GM21360 (cell line): ENCODE data around the gene CREB5.
"Not testable (repeated sequence)": the region's sequence is repeated elsewhere in the genome, so short reads cannot be mapped to it uniquely, and the experiment has no call there.

ENCODE experiments used
- ATAC-seq: cut with Tn5 transposase; IDR thresholded peaks from one replicate; pipeline ENCODE4 v1.9.1; 2021; ENCODE audit warnings: mild to moderate bottlenecking, moderate library complexity; ENCODE audit not compliant: unreplicated experiment

Gene CREB5, protein sequence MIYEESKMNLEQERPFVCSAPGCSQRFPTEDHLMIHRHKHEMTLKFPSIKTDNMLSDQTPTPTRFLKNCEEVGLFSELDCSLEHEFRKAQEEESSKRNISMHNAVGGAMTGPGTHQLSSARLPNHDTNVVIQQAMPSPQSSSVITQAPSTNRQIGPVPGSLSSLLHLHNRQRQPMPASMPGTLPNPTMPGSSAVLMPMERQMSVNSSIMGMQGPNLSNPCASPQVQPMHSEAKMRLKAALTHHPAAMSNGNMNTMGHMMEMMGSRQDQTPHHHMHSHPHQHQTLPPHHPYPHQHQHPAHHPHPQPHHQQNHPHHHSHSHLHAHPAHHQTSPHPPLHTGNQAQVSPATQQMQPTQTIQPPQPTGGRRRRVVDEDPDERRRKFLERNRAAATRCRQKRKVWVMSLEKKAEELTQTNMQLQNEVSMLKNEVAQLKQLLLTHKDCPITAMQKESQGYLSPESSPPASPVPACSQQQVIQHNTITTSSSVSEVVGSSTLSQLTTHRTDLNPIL

DNA sequence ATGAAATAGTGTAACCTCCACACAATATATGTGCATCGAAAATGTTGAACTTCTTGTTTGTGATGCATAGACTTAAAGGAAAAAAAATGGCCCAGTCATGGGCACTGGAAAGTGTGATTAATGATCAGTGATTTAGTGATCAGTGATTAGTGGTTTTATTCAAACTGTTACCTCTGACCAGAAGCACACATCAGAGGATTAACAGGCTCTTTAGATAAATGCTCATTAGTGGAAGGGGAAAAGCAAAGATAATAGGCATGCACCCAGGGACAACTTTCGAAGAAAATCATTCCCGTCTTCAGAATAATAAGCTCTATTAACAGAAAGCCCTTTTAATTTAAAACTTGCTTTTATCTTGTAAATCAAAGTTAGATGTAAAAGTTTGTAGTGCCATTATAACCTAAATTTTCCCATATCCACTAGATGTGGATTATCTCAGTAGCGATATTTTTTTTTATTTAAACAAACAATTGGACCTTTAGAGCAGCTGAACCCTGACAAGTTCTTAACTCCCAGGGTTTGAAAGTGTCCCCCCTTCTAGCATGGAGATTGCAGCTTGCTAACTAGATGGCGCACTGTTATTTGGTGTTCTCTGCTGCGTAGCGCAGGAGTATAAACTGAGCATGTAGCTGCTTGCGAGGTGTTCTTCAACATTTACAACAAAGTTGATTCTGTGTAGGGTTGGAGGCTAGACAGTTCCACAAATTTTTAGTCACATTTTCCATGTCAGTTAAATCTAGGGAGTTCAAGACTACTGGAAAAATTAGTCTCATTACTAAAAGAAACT is at the start of gene CREB5:
CREB5 (plus strand) TSS at position 643 of the 787 bp plus-strand sequence. CDS start 397 bp downstream, outside the sequence.
- no peak for ATAC-seq

DNA sequence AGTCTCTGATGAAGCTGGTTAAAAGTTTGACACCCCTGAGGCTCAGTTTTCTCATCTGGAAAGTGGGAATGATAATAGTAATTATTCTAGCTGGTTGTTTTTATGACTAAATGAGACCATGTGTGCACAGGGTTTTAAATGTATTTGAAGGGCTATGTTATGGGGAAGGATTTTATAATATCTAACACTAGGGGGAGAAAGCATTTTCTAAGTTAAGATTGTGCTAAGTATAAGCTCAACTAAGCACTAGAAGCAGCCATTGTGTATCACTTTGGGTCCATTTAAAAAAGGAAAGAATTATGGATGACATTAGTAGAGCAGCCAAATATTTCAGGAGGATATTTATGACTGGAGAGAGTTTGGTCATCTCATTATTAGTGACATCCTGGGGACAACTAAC is 49.5 kb upstream of the CREB5 start:
- no peak for ATAC-seq

DNA sequence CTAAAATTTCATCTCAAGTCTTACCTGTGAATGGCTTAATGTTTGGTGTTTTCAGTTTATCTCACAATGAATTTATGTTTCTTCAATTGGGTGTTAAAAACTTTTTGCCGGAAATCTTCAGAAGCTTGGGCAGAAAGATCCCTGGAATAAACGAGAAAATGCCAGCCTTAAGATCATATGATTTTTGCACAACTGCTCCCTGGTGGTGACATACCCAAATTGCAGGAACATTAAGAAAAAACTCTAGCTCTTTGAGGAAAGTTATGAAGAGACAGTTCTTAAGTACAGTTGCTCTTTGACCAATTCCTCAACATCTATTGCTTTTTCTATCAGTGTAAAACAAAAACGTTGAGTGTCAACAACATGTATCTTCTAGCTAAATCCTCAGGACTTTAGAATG is 48.2 kb upstream of the CREB5 start:
- no peak for ATAC-seq

DNA sequence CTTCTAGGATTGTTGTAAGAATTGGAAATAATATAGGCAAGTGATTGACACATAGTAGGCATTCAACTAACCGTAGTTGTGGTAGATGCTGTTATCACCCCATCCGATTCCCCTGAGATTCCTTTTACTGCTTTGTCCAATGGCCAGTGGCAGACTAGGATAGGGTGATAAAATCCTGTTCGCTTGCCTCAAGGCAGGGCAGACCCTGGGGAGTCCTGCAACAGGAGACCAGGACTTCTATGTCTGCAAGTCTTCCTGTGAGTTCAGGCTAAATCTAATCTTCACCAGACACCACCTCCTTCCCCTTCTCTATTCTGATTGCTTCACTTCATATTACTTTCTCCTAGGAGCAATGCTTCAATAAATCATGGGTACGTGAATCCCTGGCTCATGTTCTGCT is 42.8 kb upstream of the CREB5 start:
- no peak for ATAC-seq

DNA sequence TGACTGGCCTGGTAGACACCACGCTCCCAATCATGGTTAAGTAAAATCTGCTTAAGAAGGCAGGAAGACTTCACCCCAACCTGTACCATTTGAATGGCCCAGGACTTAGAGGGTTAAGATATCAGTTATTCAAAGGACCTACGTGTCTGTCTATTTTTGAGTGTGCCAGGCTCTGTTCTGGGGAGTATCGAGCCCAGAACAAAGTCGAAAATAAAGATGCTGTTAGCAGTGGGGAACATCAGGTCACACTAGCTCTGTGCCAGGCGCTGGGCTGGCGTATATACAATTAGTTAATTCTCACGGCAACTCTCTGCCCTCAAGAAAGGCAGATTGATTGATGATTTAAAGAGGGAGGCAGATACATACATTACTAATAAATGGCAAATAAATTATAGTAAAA is 40.5 kb upstream of the CREB5 start:
- ATAC-seq: no peak

DNA sequence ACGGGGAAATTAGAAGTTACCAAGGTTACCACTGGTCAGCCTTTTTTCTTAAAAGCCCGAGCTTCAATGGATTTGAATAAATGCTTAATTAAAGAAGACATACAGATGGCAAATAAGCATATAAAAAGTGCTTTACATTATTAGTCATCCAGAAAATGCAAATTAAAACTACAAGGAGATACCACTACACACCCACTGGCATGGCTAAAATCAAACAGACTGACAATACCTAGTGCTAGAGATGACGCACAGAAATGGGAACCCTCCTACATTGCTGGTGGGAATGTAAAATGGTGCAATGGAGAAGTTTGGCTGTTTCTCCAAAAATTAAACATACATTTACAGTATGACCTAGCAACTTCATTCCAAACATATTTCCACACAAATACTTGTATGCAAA is 38.3 kb upstream of the CREB5 start:
- ATAC-seq: no peak

DNA sequence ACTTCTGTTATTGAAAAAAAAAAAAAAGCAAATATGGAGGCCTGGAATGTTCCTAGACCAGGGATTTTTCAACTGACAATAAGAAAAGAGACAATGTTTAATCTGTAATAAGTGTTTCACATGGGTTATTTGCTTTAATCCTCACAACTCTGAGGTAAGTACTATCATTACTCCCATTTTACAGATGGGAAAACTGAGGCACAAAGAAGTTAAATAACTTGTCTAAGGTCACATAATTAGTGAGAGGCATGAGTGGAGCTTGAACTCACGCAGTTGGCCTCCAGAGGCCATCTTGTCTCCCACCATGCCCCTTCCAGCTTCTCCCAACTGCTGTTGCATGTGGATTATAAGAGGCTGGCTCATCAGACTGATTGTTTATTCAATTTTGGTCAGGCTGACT is 36.6 kb upstream of the CREB5 start:
- ATAC-seq: no peak

DNA sequence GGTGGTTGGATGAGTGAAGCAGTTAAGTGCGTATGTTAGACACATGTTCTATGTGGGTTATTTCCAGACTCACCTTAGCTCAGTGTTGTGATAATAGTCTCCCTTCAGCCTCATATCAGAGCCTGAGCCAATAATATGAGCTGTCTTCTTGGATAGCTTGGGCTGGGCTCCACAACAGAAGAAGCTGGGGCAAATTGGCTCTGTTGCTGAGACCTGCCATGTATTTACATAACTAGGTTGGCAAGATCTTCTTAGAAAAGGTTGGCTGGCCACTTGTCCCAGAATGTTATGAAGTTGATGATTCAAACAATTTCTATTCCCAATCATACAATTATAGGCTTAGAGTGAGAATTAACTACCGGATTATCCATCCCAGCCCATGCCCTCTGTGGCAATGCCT is 35.7 kb upstream of the CREB5 start:
- no peak for ATAC-seq

DNA sequence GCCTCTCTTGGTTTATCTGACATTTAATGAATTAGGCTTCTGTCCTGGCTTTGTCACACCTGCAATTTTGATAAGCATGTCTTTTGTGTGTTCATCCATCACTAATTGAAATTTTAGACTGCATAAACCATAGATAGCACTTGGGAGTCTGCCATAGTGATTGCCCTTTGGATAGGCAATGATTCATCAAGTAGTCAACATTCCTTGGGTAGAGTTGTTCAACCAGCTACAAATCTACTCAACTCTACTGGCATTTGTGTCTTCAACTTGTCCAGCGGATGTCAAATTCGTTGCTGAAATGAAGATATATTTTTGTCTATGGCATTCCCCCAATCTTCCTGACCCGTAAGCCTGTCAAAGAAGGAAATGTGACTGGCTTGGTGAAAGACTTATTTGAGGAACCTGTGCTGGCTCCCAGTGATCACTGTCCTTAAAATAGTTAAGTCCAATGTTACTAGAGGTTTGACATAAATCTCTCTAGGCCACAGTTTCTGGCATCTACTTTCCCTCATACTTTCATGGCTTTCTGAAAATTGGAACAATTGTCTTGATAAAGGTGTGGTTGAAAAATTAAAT is 33.7 kb upstream of the CREB5 start:
- no peak for ATAC-seq

DNA sequence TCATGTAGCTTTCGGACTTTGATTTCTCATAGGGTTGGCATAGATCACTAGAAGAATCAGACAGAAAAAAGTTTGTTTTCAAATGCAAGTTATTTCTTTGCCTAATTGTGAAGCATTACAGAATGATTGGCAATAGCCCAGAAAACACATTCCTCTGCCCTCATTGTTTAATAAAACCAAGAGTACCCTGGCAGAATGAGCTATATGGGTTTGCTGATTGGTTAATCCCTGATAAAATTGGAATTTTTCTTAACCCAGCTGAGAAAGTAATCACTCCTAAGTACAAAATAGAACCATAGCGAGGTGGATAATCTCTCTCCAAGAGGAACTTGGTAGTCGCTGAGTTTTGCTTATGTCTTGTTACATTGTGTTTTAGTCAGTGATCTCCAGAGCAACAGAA is 30.9 kb upstream of the CREB5 start:
- no peak for ATAC-seq

DNA sequence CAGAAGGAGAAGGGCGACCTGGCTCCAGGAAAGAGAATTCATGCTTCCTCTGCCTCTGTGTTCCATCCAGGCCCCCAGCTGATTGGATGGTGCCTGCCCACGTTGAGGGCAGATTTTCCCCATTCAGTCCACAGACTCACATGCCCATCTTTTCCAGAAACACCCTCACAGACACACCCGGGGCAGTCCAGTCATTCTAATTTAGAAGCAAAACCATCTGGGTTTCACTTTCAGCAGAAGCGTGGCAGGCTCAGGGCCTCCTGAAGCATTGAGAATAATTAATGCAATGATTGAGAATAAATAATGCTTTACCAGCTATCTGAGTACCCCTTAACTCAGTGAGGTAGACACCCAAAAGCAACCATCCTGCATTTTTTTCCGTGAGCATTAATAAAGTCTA is 30.2 kb upstream of the CREB5 start:
- ATAC-seq: no peak

DNA sequence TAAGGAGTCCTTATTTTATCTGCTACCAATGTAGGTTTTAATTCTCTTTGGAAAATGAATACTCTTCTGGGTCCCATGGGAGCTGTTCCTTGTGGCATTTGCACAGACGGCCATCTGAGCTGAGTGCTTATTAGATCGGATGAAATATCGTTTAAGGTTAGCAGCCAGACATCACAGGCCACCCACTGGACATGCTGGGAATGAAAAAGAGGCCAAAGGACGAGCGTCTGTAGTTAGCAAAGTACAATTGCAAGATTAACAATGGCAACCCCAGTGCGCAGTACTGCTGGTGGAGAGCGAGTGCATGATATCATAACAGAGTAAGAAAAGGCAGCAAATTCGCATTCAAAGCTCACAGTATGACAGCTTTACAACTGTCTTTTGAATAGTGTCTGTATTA is 28.3 kb upstream of the CREB5 start:
- ATAC-seq: no peak

DNA sequence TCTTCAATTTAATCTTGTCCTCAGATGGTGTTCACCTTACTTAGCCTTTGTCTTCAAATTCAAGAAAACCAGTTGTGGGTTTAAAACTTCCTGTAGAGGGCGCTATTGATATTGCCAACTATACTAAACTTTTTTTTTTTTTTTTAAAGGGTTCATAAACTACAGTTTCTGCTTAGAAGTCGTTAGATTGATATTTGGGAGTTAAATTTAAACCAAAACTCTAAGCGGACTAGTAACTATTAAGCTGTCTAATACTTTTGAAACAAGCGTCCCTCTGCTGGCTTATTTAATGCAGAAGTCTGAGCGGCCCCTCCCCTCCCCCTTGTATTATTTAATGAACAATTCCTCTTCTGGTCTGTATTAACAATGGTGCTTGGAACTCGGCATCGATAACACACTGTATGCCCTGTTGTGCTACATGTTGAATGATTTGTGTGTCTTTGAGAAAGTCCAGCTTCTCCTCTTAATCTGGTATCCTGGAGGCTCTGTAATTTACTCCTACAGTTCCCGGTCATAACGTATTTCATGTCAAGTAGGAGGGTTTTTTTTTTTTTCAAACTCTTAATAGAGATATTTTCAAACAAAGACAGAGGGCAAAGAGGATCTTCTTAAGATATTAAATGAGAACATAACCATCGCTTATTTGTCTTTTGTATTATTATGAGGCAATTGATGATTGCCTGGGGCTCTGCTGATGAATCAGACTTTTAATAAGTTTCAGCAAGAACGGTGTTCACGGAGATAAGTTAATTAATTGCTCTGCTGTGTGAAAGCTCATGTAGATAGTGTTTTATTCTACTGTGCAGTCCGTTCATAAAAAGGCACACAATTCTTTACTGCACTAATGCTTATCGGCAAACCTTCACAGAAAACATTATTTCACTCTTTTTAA is 22.6 kb upstream of the CREB5 start:
- no peak for ATAC-seq

DNA sequence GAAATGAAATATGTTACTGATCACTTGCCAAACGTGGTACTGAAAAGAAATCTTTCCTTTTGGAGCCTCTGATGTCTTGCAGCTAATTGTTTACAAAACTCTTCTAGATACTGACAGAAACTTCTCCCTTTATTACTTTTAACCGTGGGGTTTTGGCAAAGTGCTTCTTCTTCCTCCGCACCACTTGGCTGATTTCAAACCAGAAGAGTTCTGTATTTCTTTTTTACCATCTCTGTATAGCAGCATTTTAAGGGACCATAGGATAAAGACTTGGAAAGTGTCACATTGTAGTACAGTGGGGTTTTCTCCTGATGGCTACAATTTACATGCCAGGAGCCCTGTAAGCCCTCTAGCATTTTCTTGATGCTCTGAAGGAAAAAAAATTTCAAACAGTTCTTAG is 21.9 kb upstream of the CREB5 start:
- ATAC-seq: no peak

DNA sequence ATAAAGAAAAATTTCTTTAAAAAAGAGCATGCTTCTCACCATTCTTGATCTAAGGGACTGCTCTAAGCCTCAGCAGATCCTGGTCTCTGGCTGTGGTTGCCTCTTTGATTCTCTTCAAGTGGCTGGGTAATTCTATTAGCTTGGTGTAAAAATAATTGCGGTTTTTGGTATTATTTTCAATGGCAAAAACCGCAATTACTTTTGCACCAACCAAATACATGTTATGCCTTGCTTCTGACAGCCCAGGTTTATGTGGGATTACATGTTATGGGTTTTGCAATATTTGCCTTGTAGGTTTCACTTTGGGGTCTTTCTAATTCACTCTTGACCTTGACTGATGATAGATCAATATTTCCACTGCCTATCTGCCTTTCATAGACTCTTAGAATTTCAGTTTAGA is 20.0 kb upstream of the CREB5 start:
- no peak for ATAC-seq

DNA sequence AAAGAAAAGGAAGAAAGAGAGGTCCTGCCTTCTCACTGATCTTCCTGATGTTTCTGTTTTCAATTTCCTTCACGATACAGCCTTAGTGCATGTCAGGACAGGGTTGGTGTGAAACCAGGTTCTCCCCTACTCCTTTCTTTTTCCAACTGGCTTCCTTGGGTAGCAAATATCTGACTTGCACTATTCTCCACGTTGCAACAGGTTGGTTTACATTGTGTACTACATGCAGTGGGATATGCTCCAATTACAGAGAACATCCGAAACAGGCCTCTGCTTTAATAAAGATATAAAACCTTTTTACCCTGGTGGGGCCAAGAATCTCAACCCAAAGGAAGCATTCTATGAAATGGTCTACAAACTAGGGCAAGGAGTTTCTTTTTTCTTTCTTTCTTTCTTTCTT is 16.9 kb upstream of the CREB5 start:
- no peak for ATAC-seq

DNA sequence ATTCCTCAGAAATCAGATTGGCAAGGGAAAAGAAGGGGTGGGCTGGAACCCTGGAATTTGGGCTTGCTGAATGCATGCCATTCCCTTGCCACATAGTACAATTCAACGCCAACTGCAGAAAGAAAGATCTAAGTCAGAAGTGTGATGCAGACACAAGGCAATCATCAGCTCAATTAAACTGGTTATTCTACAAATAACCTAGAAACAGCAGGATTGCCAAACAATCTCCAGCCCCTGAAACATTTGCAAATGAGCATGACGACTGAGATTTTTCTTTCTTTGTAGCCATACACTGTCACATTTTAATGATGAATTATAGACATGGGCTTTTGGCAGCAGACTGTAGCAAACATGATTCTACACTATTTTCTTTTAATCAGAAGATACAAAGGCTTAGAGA is 16.5 kb upstream of the CREB5 start:
- no peak for ATAC-seq

DNA sequence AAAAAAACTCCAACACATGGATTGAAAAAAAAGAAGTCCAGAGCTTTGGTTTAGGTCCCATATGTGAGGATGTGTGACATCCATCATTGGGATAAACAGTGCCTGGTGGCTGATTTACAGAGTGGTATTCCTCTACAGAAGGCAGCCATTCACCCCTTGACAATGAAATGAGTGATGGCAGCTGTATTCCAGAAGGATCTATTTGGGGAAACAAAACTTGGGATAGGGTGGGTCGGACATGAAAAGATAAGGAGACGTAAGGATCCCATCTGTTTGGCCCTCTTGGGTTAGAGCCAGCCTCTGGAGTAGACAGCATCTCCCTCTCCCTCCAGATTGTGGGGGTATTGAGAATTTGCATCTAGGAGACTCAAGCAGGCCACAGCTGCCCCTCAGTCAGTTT is 15.2 kb upstream of the CREB5 start:
- no peak for ATAC-seq

DNA sequence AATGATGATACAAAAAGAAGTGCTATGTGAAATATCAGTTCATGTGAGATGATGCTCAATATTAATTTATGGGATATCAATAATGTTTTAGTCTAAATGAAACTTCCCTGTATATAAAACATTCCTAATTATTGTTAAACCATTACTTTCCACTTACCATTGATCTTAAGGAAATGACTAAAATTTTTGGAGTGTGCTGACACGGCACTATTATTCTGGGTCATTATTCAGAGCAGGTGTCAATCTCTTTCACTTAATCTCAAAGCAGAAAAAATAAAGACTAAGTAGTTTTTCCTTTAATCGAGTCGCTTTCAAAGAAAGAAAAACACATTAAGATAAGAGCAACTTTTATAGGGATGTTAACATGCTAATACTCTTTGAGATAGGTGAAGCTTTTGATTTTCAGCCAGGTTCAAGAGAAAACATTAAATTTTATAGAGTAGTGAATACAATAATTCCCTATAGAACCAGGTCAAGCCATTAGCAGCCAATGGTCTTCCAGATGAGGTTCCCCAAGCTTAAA is 11.4 kb upstream of the CREB5 start:
- ATAC-seq: no peak

DNA sequence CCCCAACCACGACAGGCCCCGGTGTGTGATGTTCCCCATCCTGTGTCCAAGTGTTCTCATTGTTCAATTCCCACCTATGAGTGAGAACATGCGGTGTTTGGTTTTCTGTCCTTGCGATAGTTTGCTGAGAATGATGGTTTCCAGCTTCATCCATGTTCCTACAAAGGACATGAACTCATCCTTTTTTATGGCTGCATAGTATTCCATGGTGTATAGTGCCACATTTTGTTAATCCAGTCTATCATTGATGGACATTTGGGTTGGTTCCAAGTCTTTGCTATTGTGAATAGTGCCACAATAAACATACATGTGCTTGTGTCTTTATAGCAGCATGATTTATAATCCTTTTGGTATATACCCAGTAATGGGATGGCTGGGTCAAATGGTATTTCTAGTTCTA is 10.8 kb upstream of the CREB5 start:
- not testable (repeated sequence) for ATAC-seq

DNA sequence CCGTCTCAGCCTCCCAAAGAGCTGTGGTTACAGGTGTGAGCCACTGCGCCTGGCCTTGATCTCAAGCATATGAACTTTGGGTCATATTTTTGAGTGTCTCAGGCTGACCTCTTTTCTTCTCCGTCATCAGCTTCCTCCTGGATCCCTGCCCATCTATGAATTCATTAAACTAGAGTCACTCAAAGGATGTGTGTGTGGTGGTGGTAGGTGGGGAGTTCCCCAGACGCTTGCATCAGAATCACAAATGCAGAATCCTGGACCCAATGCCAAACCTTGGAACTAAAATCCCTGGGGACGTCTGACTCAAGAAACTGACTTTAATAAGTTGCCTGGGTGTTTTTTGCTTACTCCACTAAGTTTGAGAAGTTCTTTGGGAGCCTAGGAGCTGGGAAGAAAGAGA is 6.7 kb upstream of the CREB5 start:
- ATAC-seq: no peak
